Astrocyte (in vitro differentiated cells and primary cell): ENCODE measurements around the gene GSTA1. TPM values are rescaled to one million over a fixed set of nuclear protein-coding genes. Genes with fewer than 3 reads are reported as not detected.

Experiments used
- DNase-seq: peaks from one replicate; pipeline ENCODE4 v3.0.0-alpha.2; 2010; ENCODE audit warnings: low read depth
- FAIRE-seq: peaks from 2 replicates; lab custom pipeline; 2011; peaks lifted over from hg19 to GRCh38; lab: Jason Lieb, UNC
- H2AFZ ChIP-seq: 2 replicates; pipeline ENCODE4 v1.6.0; 2012; ENCODE audit warnings: low read depth, low read length, inconsistent platforms
- H3K27ac ChIP-seq: 2 replicates; pipeline ENCODE4 v1.5.1; 2011; ENCODE audit warnings: low read depth, low read length, inconsistent platforms
- H3K27me3 ChIP-seq: 2 replicates; pipeline ENCODE4 v1.6.0; 2011; ENCODE audit warnings: low read length, inconsistent platforms; ENCODE audit not compliant: insufficient read depth
- H3K36me3 ChIP-seq: 2 replicates; pipeline ENCODE4 v1.5.1; 2011; ENCODE audit warnings: low read length, inconsistent platforms; ENCODE audit not compliant: insufficient read depth
- H3K4me1 ChIP-seq: 2 replicates; pipeline ENCODE4 v1.5.1; 2011; ENCODE audit warnings: low read length, inconsistent platforms; ENCODE audit not compliant: insufficient read depth
- H3K4me2 ChIP-seq: 2 replicates; pipeline ENCODE4 v1.6.0; 2012; ENCODE audit warnings: low read length, inconsistent platforms
- H3K4me3 ChIP-seq: 2 replicates; pipeline ENCODE4 v1.5.1; 2011; ENCODE audit warnings: low read depth, mild to moderate bottlenecking, low read length, inconsistent platforms; ENCODE audit not compliant: insufficient read depth
- H3K79me2 ChIP-seq: 2 replicates; pipeline ENCODE4 v1.6.0; 2012; ENCODE audit warnings: mild to moderate bottlenecking, low read length, inconsistent platforms; ENCODE audit not compliant: insufficient read depth
- H3K9ac ChIP-seq: 2 replicates; pipeline ENCODE4 v1.6.0; 2012; ENCODE audit warnings: mild to moderate bottlenecking, low read length, inconsistent platforms
- H3K9me3 ChIP-seq: 2 replicates; pipeline ENCODE4 v1.5.1; 2012; ENCODE audit warnings: low read depth, mild to moderate bottlenecking, low read length, inconsistent platforms; ENCODE audit not compliant: insufficient read depth
- H4K20me1 ChIP-seq: 2 replicates; pipeline ENCODE4 v1.6.0; 2012; ENCODE audit warnings: low read length, inconsistent platforms; ENCODE audit not compliant: insufficient read depth
- H3K27ac Mint-ChIP-seq: one replicate; pipeline ENCODE4 v1.8.0; 2021; ENCODE audit warnings: mild to moderate bottlenecking, mixed read lengths; ENCODE audit not compliant: unreplicated experiment
- H3K27me3 Mint-ChIP-seq: one replicate; pipeline ENCODE4 v1.8.0; 2021; ENCODE audit warnings: low read depth, mixed read lengths; ENCODE audit not compliant: unreplicated experiment
- H3K36me3 Mint-ChIP-seq: one replicate; pipeline ENCODE4 v1.8.0; 2021; ENCODE audit warnings: low read depth, mixed read lengths; ENCODE audit not compliant: unreplicated experiment
- H3K4me1 Mint-ChIP-seq: one replicate; pipeline ENCODE4 v1.8.0; 2021; ENCODE audit warnings: low read depth, mixed read lengths; ENCODE audit not compliant: unreplicated experiment
- H3K4me3 Mint-ChIP-seq: one replicate; pipeline ENCODE4 v1.8.0; 2021; ENCODE audit warnings: mild to moderate bottlenecking, moderate library complexity, mixed read lengths; ENCODE audit not compliant: unreplicated experiment
- H3K9me3 Mint-ChIP-seq: one replicate; pipeline ENCODE4 v1.8.0; 2021; ENCODE audit warnings: mild to moderate bottlenecking, mixed read lengths; ENCODE audit not compliant: unreplicated experiment
- CTCF ChIP-seq: IDR thresholded peaks from 2 replicates; pipeline ENCODE4 v1.5.1; 2011; ENCODE audit warnings: low read depth, mild to moderate bottlenecking, inconsistent platforms, low read length, moderate library complexity; ENCODE audit not compliant: insufficient read depth
- EZH2 ChIP-seq: IDR thresholded peaks from 2 replicates; pipeline ENCODE4 v1.6.1; 2012; ENCODE audit warnings: mild to moderate bottlenecking, low read length, inconsistent platforms; ENCODE audit not compliant: insufficient read depth
- total RNA-seq: library from RNA; stranded (reverse); gene quantifications from 2 replicates; pipeline ENCODE4 v1.2.1, GENCODE V29; 2021

GSTA1 gene
- total RNA-seq, 1 donor from 2014 or later, result 0.39 TPM

GRCh38 chr6:52745764-52746201, 57.8 kb downstream of the GSTA1 start:
- FAIRE-seq, result no peak
- Histone ChIP-seq H3K4me1 (peaks cover 9% of the 10 kb centered on the region), H3K27me3 (peaks cover 2% of the 10 kb centered on the region), H3K4me3 (no peak overlapping the region), H3K9ac (no peak overlapping the region), H3K36me3 (no peaks in the 10 kb centered on the region), H3K27ac (no peak overlapping the region), H4K20me1 (no peaks in the 10 kb centered on the region), H3K4me2 (no peak overlapping the region), H3K9me3 (no peaks in the 10 kb centered on the region), H2AFZ (no peak overlapping the region), H3K79me2 (no peaks in the 10 kb centered on the region)
- H3K27ac Mint-ChIP-seq, result no peak overlapping the region
- TF ChIP-seq EZH2, result no peak
- no peak for TF ChIP-seq CTCF
- no peak for DNase-seq
- peaks cover 3% of the 10 kb centered on the region for H3K9me3 Mint-ChIP-seq
- H3K27me3 Mint-ChIP-seq, result peaks cover 2% of the 10 kb centered on the region
- no peaks in the 10 kb centered on the region for H3K36me3 Mint-ChIP-seq
- no peak overlapping the region for H3K4me3 Mint-ChIP-seq
- H3K4me1 Mint-ChIP-seq, result peaks cover 27% of the 10 kb centered on the region

GRCh38 chr6:52741872-52742271, 61.7 kb downstream of the GSTA1 start:
- H3K27me3 Mint-ChIP-seq, result peaks cover 2% of the 10 kb centered on the region
- FAIRE-seq, result peak; percentile 84
- peaks cover 14% of the 10 kb centered on the region for H3K9me3 Mint-ChIP-seq
- Histone ChIP-seq H4K20me1 (no peaks in the 10 kb centered on the region), H3K9ac (no peak overlapping the region), H3K4me2 (no peak overlapping the region), H3K9me3 (no peaks in the 10 kb centered on the region), H2AFZ (no peak overlapping the region), H3K27ac (no peak overlapping the region), H3K36me3 (no peaks in the 10 kb centered on the region), H3K4me3 (no peak overlapping the region), H3K27me3 (peaks cover 2% of the 10 kb centered on the region), H3K4me1 (no peaks in the 10 kb centered on the region), H3K79me2 (no peaks in the 10 kb centered on the region)
- H3K27ac Mint-ChIP-seq, result no peak overlapping the region
- DNase-seq, result no peak
- H3K4me3 Mint-ChIP-seq, result no peak overlapping the region
- peaks cover 9% of the 10 kb centered on the region for H3K4me1 Mint-ChIP-seq
- H3K36me3 Mint-ChIP-seq, result peaks cover 5% of the 10 kb centered on the region
- no peak for TF ChIP-seq CTCF
- no peak for TF ChIP-seq EZH2

Other genes with a start within 250 kb of the GSTA1 start
- gene TRAM2, start 226.8 kb downstream of the GSTA1 start, total RNA-seq, result 88.7 and 93.4 TPM in 2 replicates
- 26.1 and 29.7 TPM in 2 replicates for gene TMEM14A, start 132.7 kb downstream of the GSTA1 start, total RNA-seq
- not detected in 2 replicates for gene GSTA2, start 40.3 kb downstream of the GSTA1 start, total RNA-seq
- not detected in 2 replicates for gene GSTA5, start 37.0 kb upstream of the GSTA1 start, total RNA-seq
- gene GSTA3, start 105.9 kb upstream of the GSTA1 start, total RNA-seq, result not detected in 2 replicates
- gene GSTA4, start 191.5 kb upstream of the GSTA1 start, total RNA-seq, result 10.9 and 12.0 TPM in 2 replicates